ENCODE measurements around the gene EEF2K.
A peak's percentile ranks its signal among the peaks of the same experiment; 100 is the strongest.
"Not testable (repeated sequence)": the region's sequence is repeated elsewhere in the genome, so short reads cannot be mapped to it uniquely, and the experiment has no call there.

EEF2K gene

DNA sequence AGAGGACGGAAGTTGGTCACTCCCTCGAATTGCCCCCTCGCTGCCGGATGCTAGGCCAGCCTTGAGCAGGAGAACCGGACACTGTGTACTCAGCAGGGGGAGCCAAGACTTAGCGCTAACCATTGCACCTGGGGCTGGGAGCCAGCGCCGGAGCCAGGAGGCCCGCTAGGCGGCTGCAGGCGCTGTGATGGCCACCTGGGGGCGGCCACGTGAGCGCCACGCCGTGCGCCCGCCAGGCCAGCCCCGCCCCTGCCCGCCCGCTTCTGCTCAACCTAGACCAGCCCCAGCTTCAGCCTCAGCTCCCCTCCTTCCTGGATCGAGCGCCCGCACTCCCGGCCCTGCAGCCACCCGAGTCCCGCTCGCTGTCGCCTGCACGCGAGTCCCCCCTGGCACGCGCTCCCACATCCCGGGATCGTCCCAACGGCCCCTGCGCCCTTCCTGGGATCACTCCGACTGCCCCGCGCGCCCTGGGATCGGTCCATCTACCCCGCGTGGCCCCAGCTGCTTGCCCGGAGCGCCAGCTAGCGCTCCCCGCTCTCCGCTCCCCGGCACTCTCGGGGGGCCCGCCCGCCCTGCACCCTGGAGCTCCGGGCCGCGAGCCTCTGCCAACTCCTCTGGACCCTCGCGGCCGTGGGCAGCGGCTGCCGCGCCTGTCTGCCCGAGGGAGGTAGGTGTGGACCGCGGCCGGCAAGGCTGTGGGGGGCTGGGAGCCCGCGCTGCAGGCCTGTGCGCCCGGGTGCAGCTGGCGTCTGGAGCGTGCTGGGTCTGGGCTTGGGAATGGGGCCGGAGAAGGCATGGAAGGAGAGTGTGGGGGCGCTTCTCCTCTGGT is at the start of gene EEF2K:
Gene EEF2K, plus strand, starts transcription at position 266 of the 829 bp plus-strand sequence. CDS start 19,452 bp downstream, outside the sequence.
- peak; percentile 85 for DNase-seq (ENCODE audit: low read depth)

DNA sequence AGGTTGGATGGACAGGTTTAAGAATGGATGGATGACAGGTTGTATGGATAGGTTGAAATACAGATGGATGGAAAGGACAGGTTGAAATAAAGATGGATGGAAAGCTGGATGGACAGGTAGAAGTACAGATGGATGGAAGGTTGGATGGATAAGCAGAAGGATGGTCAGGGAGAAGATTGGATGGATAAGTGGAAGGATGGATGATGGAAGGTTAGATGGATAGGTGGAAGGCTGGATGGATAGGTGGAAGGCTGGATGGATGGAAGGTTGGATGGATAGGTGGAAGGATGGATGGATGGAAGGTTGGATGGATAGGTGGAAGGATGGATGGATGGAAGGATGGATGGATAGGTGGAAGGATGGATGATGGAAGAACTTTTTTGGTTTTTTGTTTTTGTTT is 44.7 kb upstream of the EEF2K start:
- no peak for DNase-seq (ENCODE audit: low read depth)

DNA sequence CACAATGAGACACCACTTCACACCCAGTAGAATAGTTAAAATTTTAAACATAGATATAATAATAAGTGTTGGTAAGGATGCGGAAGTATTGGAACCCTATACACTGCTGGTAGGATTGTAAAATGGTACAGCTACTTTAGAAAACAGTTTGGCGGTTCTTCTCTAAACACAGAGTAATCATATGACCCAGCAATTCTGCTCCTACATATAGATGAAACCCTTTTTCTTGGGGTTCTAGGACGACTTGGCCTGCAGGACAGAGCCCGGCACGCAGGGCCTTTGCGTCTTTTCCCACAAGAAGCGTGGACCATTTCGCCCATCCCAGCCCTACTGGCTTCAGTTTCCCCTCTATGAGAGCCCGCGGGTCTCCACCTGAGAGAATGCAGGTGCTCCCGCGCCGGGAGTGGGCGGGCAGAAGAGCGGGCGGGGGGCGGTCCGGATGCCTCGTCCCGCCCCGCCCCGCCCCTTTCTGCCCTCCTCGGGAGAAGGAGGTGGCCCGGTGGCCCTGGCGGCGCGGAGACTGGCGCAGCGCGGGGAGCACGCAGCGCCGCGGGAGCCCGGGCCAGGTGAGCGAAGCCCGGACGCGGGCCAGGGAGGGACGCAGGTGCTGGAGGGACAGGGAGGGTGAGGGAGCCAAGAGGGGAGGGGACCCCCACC is 44.0 kb upstream of the EEF2K start, which contains the start of gene SDR42E2:
Gene SDR42E2, plus strand, starts transcription at position 508 of the 657 bp plus-strand sequence. CDS start 3,077 bp downstream, outside the sequence.
- peak; percentile 20 for DNase-seq (ENCODE audit: low read depth)

DNA sequence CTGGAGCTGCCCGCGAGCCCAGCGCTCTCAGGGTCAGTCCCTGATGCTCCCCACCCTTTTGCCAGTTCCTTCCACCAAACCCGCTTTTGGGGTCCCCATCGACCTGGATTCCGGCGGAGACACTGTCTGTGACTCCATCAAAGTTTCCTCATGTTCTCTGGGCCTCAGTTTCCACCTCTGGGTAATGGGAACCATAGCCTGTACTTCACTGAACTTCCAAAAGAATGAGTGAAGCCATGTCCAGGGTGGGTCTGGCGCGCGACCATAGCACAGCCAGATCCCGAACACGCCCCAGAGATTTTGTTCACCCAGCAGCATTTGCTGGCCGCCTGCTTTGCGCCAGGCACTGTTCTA is 43.4 kb upstream of the EEF2K start:
- no peak for DNase-seq (ENCODE audit: low read depth)

DNA sequence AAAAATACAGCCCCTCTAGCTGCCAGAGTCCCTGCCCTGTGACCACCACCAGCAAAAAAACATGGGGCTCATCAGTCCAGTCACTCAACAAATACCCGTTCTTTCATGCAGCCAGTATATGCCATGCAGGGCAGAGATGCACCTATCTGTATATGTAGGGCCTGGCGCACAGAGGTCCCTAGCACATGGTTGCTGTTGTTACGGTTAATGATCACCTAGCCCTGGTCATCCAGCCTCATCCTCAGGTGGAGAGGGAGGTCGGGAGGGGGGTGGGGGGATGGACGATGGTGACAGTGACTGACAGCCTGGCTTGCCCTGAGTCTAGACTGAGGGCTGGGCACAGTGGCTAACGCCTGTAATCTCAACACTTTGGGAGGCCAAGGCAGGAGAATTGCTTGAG is 42.3 kb upstream of the EEF2K start:
- no peak for DNase-seq (ENCODE audit: low read depth)

DNA sequence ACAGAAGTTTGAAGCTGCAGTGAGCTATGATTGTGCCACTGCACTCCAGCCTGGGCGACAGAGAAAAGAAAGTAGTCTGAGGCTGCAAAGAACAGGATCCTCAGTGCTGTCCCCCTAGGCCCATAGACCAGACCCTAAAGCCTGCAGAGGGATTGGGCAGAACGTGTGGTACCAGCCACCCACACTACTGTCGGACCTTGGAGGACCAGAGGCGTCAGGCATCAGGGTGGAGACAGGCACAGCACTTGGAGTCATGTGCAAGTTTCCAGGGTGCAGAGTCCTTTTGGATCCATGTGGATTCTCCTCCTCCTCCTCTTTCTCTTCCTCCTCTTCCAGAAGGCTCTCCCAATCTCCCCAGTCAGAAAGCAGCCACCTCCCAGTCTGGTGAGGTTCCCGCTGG is 41.6 kb upstream of the EEF2K start:
- no peak for DNase-seq (ENCODE audit: low read depth)

DNA sequence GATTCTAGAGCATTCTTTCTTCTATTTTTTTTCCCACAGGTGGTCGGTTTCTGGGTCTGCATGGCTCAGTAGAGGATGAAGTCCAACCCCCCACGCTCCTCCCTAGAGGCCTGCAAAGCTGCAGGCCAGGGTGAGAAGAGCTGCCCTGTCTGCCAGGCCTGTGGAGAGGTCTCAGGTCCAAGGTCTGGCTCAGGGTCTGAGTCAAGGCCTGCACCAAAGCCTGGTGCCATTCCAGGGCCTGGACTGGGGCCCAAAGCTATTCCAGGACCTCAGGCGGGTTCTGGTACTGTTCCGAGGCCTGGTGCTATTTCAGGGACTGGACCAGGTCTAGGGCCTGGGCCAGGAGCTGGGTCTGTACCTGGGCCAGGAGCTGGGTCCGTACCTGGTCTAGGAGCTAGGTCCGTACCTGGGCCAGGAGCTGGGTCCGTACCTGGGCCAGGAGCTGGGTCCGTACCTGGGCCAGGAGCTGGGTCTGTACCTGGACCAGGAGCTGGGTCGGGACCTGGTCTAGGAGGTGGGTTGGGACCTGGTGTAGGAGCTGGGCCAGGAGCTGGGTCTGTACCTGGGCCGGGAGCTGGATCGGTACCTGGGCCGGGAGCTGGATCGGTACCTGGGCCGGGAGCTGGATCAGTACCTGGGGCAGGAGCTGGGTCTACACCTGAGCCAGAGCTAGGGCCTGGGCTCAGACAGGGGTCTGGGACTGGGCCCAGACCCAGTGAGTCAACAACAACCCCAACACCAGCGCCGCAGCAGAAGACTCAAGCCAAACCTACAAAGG is 40.4 kb upstream of the EEF2K start:
- no peak for DNase-seq (ENCODE audit: low read depth)

DNA sequence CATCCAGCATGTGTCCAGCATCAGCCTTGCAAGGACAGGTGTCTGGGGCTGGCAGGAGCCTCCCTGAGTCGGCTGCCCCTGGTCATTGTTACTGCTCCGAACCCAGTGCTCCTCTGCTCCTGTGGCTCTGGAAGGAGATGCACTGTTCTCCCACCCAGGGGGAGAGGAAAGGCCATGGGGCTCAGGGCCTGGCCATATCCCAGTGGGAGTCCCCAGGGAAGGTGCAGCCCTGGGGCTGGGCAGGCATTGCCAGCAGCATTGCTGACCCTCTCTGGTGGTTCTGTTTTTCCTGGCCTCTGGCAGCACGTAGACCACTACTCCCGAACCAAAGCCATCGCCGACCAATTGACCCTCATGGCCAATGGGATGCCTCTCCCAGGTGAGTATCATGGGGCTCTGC is 34.1 kb upstream of the EEF2K start:
- no peak for DNase-seq (ENCODE audit: low read depth)

DNA sequence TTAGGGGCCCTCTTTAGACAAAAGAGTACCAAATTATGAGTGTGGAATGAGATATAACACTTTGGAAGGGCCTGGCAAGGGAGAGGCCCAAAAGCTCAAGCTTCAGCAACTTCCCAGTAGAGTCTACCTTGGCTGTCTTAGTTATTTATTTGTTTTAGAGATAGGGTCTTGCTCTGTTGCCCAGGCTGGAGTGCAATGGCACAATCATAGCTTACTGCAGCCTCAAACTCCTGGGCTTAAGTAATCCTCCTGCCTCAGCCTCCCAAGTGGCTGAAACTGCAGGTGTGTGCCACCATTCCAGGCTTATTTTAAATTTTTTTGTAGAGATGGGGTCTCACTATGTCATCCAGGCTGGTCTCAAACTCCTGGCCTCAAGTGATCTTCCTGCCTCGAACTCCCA is 33.4 kb upstream of the EEF2K start:
- DNase-seq (ENCODE audit: low read depth) = not testable (repeated sequence)

DNA sequence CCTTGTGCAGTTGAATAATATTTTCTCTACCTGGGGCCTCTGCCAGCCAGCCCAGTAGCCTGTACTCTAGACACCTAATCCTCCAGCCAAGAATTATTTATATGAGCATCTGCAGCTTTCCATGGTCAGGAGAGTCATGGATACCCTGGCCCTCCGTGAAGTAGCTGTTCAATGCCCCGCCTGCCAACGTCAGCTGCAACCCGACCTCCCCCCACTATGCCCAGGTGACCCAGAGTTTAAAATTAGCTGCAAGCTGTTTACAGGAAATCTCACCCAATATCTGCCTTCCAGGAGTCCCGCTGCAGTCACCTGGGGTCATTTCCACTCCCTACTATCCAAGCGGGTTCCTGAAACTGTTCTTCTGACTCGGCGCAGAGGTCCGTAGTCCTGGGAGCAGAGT is 31.4 kb upstream of the EEF2K start:
- DNase-seq (ENCODE audit: low read depth) = no peak

DNA sequence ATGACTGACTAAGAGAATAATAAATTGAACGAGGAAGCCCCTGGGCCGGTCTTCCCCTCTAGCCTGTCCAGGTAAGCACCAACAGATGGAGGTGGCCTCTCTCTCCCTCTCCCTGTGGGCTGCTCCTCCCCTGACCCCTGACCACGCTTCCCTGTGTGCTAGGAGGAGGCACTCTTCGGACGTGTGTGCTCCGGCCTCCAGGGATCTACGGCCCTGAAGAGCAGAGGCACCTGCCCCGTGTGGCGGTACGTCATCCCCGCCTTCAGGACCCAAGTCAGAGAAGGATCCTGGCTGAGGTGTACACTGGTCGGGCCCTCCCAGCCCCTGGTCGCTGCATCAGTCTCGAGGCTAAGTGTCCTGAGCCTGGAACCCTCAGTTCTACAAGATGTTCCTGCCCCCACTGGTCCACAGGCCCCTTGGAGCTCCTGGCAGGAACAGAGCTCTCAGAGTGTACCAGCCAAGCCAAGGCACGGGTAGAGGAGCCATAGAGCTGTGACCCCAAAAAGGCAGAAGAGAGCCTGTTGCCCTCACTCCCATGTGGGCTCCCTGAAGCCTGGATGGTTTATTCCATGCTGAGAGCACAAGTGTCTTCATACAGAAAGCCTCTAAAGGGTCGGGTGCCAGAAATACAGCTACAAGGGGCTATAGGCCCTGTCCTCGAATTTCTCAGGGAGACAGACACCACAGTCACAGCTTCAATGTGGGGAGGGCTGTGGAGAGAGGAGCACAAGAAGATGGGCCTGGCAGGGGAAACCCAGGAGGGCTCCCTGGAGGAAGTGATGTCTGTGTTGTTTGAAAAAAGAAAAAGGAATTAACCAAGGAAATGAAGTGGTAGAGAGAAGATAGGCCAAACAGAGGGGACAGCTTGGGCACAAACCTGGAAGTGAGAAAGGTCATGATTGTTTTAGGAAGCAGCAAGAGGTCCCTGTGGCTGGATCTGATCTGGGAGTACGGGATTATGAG is 27.8 kb upstream of the EEF2K start:
- no peak for DNase-seq (ENCODE audit: low read depth)

DNA sequence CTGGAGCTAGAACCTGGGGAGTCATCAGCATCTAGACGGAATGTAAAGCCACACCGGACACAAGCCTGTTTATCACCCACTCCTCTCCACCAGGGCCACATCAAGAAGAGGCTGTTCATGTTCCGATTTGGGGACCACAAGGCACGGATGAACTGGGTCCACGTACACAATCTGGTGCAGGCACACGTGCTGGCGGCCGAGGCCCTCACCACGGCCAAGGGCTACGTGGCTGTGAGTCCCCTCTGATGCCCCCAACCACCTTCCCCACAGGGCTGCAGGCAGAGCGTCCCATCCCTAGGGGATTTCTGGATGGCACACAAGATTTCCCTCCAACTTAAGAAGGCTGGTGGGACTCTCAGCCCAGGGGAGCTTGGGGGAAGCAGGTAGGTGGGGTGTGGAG is 24.7 kb upstream of the EEF2K start:
- no peak for DNase-seq (ENCODE audit: low read depth)

DNA sequence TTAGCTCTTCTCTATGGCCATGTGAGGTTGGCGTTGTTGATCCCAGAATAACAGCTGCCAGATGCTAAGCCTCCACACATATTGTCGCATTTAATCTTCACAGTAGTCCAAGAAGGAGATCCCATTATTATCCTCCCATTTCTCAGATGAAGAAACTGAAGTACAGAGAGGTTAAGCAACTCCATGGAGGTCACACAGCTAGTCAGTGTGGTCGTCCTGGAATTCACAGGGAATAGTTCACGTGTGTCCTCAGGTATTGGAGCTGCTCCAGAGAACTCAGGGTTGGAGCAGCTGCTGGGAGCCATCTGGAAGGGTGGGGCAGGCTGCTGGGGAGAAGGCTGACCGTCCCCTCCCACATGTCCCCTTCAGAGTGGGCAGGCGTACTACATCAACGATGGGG is 24.2 kb upstream of the EEF2K start:
- DNase-seq (ENCODE audit: low read depth) = no peak

DNA sequence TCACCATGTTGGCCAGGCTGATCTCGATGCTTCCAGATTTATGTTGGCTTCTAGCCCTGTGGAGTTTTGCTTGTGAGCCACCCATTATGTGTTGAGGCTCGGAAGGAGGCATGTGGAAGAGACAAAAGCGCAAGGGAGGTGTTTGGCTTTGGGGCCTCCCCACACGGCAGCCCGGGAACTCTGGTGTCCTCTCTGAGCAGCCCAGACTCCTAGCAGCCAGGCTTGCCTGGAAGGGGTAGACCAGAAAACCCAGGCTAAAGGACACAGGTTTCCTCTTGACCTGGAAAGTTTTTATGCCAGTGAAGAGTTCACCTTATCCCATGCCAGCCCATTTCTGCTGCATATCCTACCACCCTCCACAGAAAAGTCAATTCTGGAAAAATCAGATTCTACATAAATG is 22.7 kb upstream of the EEF2K start:
- no peak for DNase-seq (ENCODE audit: low read depth)

DNA sequence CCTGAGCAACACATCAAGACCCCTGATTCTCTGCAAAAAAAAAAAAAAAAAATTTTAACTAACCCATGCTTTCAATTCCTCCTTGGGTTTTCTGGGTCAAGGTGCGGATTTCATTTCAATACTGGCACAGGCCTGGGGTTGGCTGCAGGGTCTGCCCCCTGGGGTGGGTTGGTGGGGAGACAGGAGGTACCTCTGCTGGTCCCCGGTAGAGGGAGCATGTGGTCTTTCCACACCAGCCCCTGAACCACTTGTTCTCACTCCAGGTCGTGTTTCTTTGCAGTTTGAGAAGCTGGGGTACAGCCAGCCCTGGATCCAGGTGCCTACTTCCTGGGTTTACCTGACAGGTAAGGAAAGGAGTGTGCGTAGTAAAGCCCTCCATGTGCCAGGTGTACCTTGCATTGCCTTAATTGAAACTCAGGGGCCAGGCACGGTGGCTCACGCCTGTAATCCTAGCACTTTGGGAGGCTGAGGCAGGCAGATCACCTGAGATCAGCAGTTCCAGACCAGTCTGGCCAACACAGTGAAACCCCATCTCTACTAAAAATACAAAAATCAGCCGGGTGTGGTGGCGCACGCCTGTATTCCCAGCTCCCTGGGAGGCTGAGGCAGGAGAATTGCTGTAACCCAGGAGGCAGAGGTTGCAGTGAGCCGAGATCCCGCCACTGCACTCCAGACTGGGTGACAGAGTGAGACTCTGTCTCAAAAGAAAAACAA is 22.0 kb upstream of the EEF2K start:
- DNase-seq (ENCODE audit: low read depth) = no peak

DNA sequence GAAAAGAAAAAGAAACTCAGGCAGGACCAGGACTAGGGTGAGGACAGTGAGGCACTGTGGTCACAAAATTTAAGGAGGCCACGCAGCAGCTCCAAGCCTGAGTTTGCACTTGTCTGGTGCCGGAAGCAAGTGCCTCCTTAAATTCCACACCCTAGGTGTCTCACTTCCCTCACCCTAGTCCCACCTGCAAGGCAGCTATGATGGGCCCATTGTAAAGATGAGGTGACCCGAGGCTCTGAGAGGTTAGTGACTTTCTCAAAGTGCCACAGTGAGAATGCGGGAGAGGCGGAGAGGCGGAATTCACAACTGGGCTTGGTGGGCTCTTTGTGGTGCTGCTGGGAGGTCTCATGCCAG is 21.5 kb upstream of the EEF2K start:
- no peak for DNase-seq (ENCODE audit: low read depth)

DNA sequence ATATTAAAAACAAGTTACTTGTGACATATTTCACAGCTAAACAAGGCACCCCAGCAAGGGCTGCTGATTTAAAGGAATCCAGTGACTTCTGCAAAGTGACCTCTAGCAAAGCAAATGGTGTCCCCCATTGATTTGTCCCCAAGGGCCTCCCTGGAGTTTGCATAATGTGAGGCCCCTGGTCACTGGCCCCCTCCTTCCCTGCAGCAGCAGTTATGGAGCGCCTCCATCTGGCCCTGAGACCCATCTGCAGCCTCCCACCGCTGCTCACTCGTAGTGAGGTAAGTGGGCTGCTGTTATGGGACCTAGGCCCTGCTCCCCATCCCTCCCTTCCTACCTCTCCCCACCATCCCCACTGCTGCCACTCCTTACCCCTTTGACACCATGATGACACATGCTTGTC is 19.6 kb upstream of the EEF2K start:
- DNase-seq (ENCODE audit: low read depth) = no peak

DNA sequence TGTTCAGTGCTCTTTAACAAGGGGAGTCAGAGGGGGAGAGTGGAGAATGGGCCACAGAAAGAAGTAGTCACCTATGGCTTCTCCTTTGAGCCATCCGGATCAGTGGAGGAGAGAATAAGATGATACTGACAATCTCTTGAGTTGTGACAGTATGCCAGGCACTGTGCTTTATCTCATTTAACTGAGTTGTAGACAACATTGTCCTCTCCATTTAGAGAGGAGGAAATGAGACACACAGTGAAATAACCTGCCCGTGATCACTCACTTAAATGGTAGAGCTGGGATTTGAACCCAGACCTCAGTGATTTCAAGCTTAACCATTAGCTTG is 17.8 kb upstream of the EEF2K start:
- DNase-seq (ENCODE audit: low read depth) = no peak

DNA sequence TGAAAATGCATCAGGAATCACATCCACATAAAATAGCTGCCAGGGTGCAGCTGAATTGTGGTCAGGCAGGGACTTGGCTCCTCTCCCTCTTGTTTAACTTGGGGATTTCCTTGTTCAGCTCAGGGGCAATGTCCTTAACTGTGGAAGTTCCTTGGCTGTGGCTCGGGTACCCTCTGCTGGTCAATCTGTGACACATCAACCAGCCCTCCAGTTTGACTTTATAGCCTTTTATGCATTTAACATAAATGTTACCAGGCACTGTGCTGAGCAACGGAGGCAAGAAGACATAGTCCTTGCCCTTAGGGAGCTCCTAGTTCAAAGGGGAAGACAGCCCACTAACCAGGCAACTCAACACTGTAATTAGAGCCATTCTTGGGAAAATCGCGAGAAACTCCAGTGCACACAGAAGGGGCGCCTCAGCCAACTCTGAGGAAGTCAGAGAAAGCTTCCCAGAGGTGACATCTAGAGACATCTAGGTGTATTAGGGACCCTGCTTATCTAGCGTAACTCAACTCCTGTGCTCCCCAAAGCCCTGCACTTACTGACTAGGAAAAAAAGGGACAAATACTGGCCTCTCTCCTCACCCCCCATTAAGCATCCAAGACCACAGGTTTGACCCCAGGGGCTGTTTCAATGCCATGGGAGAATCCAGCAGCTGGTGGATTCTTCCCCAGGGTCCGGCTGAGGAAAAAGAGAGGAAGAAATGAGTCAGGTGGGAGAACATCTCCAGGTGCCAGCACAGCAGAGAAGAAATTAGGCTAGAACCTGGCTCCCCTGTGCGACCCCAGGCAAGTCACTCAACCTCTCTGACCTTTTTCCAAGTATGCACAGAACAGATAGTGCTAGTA is 17.3 kb upstream of the EEF2K start:
- peak; percentile 54 for DNase-seq (ENCODE audit: low read depth)

DNA sequence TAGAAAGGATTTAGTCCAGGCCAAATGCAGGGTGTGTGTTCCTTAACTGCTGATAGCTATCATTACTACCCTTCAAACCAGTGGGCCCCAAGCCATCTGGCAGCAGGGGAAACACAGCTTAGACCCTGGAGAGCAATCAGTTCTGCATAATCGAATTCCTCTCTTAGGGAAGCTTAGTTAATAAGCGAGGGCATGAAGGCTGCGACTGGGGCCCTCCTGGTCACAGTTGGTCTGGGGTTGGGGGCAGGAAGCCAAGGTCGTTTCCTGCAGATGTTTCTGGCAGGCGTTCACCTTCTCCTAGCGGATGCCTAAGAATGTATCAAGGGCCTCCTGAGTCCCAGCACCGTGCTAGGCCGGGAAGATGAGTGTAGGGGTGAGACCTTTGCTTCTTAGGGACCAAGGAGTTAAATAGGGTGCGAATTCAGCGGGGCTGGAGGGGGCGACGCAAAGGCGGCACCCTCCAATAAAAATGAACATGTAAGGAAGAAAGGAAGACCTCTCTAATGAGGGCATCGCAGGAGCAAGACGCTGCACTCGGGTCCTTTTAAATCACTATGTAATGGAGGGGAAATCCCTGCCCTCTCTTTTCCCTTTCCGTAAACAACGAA is 16.5 kb upstream of the EEF2K start:
- no peak for DNase-seq (ENCODE audit: low read depth)

Data from activated T-cell treated with anti-CD3 and anti-CD28 coated beads for 24 hours (primary cell).